Epithelial cell of prostate (primary cell): Measurements from ENCODE around the gene TMIGD2.
"Not testable (repeated sequence)": the region's sequence is repeated elsewhere in the genome, so short reads cannot be mapped to it uniquely, and the experiment has no call there.

Source experiments
- DNase-seq: peaks from one replicate; pipeline ENCODE4 v3.0.0-alpha.2; 2011; ENCODE audit warnings: low read depth, low spot score
- H3K27ac ChIP-seq: fragments of 450-650 bp; 2 replicates; pipeline ENCODE4 v1.5.1; 2017; ENCODE audit warnings: mild to moderate bottlenecking

The TMIGD2 gene, protein sequence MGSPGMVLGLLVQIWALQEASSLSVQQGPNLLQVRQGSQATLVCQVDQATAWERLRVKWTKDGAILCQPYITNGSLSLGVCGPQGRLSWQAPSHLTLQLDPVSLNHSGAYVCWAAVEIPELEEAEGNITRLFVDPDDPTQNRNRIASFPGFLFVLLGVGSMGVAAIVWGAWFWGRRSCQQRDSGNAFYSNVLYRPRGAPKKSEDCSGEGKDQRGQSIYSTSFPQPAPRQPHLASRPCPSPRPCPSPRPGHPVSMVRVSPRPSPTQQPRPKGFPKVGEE

DNA sequence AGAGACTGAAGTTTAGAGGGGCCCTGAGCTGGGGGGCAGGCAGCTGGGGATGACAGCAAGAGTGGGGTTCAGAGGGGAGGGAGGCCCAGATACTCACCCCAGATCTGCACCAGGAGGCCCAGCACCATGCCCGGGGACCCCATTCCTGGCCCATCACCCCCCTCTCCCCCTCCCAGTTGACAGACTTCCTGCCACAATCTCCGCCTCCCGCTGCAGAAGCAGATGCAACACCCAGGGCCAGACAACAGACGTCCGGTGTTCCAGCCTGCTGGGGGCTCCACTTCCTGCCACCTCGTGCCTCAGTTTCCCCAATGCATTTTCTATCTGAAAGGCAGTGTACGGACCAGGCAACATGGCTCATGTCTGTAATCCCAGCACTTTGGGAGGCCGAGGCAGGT lies at the start of gene TMIGD2:
Gene TMIGD2, minus strand, starts transcription at position 147 of the 398 bp plus-strand sequence. Its CDS starts 4 bp downstream, at position 143.
- DNase-seq, result no peak
- H3K27ac ChIP-seq, result no peak within 1 kb of the TSS

DNA sequence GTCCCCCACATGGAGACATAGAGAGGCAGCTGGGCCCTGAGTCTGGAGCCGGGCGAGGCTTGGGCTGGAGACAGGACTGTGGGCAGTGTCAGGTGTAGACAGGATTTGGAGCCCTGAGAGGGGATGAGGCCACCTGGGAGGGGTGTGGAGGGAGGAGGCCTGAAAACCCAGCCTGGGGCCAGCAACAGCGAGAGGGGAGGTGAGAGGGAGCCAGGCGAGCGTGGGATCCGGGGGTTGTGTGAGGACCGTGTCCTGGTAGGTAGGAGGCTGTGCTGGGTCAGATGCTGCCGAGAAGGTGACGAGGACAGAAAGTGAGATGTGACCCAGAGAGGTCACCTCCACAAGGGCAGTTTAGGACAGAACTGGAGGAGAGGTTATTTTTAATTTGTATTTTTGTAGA lies 48.5 kb upstream of the TMIGD2 start:
- H3K27ac ChIP-seq, result no peak overlapping the region
- DNase-seq, result no peak

DNA sequence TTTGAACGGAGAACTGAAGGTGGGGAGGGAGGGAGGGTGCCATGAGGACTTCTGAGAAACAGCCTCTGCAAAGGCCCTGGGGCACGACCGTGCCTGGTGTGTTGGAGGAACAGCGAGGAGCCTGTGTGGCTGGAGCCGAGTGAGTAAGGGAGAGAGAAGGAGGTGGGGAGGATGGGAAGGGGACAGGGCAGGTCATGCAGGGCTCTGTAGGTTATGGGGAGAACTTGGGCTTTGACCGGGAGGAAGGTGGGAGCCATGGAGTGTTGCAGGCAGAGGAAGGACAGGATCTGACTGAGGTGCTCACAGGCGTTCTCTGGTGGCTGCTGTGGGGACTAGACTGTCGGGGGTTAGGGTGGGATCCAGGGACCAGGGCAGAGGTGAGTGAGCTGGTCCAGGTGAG lies 47.9 kb upstream of the TMIGD2 start:
- no peak for DNase-seq
- H3K27ac ChIP-seq, result no peak overlapping the region

DNA sequence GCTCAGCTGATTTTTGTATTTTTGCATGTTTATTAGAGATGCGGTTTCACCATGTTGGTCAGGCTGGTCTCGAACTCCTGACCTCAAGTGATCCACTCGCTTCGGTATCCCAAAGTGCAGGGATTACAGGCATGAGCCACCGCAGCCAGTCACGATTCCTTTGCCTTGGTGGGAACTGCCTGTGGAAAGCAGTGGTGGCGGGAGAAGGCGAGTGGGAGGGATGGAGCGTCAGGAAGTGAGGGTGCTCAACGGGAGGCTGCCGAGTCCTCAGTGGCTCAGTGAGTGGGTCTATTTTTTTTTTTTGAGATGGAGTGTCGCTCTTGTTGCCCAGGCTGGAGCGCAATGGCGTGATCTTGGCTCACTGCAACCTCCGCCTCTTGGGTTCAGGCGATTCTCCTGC lies 47.0 kb upstream of the TMIGD2 start:
- H3K27ac ChIP-seq, DNase-seq: not testable (repeated sequence)

DNA sequence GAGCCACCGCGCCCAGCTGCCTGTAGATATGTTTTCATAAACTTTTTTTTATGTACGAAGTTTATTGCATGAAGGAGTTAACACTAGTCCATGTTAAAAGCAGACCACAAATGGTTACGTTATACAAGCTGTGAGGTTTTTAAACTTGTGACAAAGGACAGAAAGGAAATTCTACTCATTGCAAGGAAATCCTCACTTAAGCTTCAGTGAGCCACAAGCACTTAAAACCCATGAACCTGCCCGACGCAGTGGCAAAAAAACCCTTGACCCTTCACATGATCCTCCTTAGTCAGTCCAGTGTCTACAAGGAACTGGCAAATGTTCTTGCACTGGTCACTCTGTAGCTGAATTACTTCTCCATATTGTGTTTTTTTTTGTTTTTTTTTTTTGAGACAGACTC lies 45.3 kb upstream of the TMIGD2 start:
- no peak overlapping the region for H3K27ac ChIP-seq
- DNase-seq, result no peak

DNA sequence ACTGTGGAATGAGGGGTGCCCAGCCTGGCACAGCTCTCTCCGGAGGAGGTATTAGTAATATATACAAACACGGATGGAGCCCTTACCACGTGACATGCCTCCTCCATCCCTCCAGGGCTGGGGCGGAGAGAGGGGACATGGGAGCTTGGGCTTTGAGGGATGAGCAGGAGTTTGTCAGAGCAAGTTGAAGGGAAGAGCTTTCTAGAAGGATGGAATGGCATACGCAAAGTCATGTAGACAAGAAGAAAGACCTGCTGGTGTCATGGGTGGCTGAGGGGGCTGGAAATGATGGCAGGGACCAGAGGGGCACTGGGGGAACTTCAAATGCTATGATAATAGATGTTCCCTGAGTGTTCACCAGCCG lies 43.8 kb upstream of the TMIGD2 start:
- DNase-seq, result no peak
- H3K27ac ChIP-seq, result no peak overlapping the region

DNA sequence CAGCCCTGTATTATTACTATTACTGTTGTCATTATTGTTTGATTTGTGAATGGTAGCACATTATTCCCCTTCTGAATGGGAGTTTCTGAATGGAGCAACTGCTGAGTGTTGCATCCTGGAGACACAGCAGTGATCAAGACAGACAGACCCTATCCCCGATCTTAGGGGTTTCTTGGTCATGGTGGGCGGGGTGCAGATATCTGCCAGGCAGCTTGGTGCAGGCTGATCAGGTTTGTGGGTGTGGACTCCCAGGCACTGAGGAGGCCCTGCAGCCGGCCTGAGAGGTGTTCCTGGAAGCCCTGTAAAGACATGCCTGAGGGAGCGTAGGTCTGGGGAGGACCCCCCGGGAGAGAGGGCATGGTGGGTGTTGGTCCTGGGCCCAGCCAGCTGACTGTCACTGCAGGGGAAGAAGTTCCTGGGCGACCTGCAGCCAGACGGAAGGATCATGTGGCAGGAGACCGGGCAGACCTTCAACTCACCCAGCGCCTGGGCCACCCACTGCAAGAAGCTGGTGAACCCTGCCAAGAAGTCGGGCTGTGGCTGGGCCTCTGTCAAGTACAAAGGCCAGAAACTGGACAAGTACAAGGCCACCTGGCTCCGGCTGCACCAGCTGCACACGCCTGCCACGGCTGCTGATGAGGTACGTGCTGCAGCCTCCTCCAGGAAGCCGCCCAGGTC lies 43.3 kb upstream of the TMIGD2 start:
- no peak for DNase-seq
- H3K27ac ChIP-seq, result no peak overlapping the region

DNA sequence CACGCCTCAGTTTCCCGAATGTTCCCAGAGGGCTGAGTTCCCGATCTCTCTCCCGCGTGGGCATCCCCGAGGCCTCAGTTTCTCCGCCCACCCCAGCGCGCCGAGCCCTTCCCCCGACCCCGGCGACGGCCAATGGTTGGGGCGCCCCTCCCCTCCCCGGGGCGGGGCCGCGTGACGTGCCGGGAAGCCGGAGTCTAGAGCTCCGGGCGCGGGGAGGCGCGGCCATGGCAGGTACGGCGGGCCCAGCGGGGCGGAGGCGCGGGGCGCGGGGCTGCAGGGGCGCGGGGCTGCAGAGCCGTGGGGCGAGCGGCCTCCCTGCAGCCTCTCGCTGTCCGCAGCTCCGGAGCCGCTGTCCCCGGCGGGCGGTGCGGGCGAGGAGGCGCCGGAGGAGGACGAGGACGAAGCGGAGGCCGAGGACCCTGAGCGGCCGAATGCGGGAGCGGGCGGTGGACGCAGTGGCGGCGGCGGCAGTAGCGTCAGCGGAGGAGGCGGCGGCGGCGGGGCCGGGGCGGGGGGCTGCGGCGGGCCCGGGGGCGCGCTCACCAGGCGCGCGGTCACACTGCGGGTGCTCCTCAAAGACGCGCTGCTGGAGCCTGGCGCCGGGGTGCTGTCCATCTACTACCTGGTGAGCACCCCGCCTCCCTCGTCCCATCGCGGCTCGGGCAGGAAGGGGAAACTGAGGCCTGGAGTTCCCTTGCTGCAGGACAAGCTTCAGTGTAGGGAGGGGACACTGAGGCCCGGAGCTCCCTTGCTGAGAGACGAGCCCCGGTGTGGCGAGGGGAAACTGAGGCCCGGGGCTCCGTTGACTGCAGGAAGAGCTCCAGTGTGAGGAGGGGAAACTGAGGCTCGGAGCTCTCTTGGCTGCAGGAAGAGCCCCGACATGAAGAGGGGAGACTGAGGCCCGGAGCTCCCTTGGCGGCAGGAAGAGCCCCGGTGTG lies 41.5 kb upstream of the TMIGD2 start, which contains the start of gene MPND:
Gene MPND, plus strand, starts transcription at position 193 of the 938 bp plus-strand sequence. Its CDS starts 32 bp downstream, at position 225.
- peak; percentile 16 for DNase-seq
- peak within 1 kb of the TSS; percentile 68 for H3K27ac ChIP-seq

DNA sequence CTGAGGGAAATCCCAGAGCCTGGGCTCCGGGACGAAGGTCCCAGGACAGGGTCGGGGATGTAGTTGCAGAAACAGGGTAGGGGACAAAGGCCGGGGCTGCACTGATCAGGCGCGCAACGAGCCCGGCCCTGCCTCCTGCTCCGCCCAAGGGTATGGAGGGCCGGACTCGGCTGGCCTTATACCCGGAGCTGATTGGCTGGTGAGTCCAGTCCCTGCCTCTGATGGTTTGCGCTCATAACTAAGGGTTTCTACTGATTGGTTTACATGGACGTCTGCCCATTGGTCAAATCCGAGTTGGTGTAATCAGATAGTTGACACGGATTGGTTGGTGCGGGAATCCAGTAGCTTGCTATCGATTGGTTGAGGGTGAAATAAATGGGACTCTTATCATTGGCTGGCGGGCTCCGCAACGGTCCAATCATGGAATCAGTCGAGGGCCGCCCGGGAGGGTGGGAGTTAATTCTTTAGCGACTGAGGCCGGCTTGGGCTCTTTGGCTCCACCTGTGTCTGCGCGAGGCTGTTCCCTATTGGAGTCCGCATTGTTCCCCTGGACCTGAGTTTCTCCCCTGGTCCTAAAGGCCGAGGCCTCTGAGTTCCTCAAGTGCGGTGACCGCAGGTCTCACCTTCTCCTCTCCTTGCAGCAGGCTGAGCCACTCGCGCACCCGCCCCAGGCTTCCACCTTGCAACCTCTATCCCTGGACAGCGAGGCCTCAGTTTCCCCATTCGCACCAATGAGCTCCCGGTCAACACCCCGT lies 40.6 kb upstream of the TMIGD2 start:
- H3K27ac ChIP-seq, result peak overlapping the region; percentile 68
- DNase-seq, result peak; percentile 100

DNA sequence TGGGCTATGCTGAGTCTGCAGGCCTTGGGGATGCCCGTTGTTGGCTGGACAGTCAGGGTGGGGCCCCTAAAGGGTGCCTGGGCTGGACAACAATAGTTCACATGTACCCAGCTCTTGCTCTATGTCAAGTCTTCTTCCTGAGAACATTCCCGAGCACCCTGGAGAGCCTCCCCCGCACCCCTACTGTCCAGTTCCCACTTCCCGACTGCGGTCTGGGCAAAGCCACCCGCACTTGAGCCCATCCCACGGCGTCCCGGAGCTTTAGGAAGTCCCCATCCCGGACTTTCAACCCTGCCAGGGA lies 40.1 kb upstream of the TMIGD2 start:
- no peak for DNase-seq
- H3K27ac ChIP-seq, result peak overlapping the region; percentile 68

DNA sequence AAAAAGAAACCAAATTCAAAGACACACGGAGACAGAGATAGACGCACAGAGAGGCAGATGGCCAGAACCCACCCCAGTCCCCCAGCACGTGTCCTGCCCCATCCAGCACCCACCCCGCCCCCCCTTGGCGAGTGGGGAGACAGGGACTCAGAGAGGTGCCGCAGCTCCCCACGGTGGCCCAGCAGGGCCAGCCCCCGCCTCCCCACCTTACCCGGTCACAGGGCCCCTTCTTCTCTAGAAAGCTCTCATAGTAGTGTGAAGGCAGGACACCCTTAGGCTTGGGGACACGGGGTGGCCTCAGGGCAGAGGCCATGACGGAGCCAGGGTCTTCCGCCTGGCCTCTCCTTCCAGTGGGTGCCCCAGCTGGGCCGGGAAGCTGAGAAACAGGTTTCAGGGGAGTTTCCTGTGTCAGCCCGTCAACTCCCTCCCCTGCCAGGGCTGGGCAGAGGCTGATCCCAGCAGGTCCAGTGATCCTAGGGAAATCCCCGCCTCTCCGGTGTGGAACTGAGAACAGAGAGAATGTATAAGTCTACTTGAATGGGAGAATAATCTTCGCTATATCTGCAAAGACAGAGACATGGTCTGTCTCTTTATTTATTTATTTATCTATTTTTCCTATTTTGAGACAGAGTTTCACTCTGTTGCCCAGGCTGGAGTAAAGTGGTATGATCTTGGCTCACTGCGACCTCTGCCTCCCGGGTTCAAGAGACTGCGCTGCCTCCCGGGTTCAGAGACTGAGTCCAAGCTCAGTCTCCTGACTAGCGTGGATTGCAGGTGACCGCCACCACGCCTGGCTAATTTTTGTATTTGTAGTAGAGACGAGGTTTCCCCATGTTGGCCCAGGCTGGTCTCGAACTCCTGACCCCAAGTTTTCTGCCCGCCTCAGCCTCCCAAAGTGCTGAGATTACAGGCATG lies 36.5 kb upstream of the TMIGD2 start, which contains the start of gene STAP2:
Gene STAP2, minus strand, starts transcription at position 387 of the 915 bp plus-strand sequence. Its CDS starts 74 bp downstream, at position 313.
- peak; percentile 37 for DNase-seq
- peak within 1 kb of the TSS; percentile 67 for H3K27ac ChIP-seq

DNA sequence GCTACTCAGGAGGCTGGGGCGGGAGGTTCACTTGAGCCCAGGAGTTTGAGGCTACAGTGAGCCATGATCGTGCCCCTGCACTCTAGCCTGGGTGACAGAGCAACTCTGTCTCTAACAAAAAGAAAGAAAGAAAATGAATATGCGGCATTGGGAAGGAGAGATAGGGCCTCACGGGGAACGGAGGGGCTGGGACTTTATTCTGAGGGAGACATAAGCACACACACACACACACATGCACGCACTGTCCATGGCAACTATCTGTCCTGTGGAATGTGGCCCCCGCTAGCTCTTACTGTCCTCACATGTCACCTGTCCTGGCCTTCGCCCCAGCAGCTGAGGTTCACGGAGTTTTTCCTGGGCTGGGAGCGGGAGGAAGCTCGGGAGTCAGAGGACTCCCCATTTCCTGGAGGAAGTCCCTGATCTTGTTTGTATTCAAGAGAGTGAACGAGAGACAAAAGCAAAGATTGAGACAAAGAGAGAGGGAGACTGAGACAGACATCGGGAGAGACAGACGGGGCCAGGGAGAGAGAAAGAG lies 35.8 kb upstream of the TMIGD2 start:
- DNase-seq, result no peak
- peak overlapping the region; percentile 67 for H3K27ac ChIP-seq

DNA sequence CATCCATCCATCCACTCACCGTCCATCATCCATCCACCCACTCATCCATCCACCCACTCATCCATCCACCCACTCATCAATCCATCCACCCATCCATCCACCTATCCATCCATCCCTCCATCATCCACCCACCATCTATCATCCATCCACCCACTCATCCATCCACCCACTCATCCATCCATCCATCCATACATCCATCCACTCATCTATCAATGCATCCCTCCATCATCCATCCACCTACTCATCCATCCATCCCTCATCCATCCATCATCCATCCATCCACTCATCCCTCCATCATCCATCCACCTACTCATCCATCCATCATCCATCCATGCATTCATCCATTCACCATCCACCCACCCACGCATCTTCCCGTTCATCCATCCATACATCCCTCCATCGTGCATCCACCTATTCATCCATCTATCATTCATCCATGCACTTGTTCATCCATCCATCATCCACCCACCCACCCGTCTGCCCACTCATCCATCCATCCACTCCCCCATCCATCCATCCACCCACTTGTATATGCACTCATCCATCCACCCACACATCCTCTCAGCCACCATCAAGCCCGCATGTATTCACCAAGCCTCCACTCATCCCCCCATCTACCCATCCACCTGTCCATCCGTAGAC lies 32.9 kb upstream of the TMIGD2 start:
- no peak for DNase-seq

DNA sequence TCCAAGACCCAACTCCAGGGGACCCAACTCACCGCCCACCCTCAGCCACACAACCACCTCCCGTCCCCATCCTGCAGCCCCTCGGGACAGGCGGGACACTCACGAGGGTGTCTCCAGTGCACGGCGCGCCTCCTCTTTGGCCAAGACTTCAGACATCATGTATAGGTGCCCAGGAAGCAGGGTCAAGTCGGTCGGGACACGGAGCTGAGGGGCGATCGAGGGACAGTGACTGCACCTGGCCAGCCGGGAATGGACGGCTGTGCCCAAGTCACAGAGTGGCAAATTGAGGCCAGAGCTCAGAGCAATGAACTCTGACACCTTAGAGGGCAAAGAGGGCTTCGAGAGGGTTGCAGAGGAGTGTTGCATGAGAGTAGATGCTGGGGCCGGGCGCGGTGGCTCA lies 27.7 kb upstream of the TMIGD2 start:
- DNase-seq, result no peak

More for the DNA sequence above, 32.9 kb upstream of the TMIGD2 start:
- no peak overlapping the region for H3K27ac ChIP-seq

DNA sequence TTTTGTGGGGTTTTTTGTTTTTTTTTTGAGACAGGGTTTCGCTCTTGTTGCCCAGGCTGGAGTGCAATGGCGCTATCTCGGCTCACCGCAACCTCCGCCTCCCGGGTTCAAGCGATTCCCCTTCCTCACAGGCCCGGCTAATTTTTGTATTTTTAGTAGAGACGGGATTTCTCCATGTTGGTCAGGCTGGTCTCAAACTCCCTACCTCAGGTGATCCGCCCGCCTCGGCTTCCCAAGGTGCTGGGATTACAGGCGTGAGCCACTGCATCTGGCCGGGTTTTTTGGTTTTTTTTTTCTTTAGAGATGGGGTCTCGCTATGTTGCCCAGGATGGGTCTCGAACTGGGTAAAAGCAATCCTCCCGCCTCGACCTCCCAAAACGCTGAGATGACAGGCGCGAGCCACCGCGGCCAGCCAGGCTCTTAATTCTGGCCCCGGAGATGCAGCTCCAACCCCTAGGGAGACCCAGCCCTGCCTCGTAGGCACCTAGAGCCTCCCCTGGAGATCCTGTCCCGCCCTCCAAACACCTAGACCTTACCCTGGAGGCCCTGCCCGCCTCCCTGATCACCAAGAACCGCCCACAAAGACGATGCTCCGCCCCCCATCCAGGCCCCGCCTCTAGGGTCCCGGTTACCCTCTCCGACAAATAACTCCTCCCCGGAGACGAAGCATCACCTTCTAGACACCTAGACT lies 26.9 kb upstream of the TMIGD2 start:
- DNase-seq, H3K27ac ChIP-seq: not testable (repeated sequence)

More for the DNA sequence above, 27.7 kb upstream of the TMIGD2 start:
- H3K27ac ChIP-seq, result no peak overlapping the region

DNA sequence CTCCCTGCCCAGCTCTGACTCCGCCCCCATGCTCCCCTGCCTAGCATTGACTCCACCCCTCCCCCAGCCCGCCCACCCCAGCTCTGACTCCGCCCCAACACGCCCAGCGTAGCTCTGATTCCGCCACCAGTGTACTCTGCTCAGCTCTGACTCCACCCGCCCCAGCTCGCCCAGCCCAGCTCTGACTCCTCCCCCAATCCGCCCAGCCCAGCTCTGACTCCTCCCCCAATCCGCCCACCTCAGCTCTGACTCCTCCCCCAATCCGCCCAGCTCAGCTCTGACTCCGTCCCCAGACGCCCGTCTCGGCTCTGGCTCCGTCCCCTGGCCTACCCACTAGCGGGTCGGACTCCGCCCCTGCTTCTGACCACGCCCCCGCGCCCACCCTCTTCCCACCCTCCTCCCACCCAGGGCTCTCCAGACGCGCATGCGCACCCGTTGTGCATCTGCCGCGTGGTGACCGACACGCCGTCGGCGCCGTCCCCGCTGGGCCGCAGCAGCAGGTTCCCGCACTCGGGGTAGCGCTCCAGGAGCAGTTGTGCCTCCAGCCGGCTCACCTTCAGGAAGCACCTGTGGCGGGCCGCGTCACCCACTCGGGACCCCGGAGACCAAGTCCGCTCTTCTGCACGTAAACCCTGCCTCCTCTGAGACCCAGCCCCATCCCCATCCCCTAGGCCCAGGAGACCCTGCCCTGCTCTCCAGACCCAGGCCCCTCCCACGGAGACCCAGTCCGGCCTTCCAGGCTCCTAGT lies 26.2 kb upstream of the TMIGD2 start:
- H3K27ac ChIP-seq, result no peak overlapping the region
- DNase-seq, result no peak

DNA sequence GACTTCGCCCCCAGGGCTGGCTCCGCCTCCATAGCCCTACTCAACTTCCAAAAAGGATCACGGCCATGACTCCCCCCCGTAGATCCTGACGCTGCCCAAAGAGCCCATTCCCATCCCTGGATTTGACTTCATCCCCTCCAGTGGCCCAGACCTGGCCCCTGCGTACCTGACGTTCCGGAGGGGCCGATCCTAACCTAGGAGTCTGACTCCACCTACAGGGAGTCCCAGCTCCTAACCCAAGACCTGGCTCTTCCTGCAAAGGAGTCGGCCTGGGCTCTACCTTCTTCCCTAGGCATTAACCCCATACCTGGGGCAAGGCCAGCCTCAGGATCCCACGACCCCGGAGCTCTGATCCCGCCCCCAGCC lies 25.7 kb upstream of the TMIGD2 start:
- DNase-seq, result no peak
- H3K27ac ChIP-seq, result no peak overlapping the region
